ENCODE results near the gene ANTXR2. TPM values are rescaled to one million over a fixed set of nuclear protein-coding genes. Genes with fewer than 3 reads are reported as not detected.

Gene ANTXR2
- total RNA-seq, 1 donor from 2014 or later: 28.3 TPM

GRCh38 chr4:79983431-79983830, 89.6 kb downstream of the ANTXR2 start:
- H3K4me2 ChIP-seq: no peak overlapping the region
- no peaks in the 10 kb centered on the region for H3K9me3 ChIP-seq (ENCODE audit: low read depth)
- no peak for DNase-seq (ENCODE audit: low spot score)
- Mint-ChIP-seq H3K27ac (no peak overlapping the region), H3K36me3 (peaks cover 5% of the 10 kb centered on the region), H3K4me1 (peaks cover 6% of the 10 kb centered on the region), H3K4me3 (no peak overlapping the region), H3K9me3 (peaks cover 6% of the 10 kb centered on the region), H3K27me3 (ENCODE audit: insufficient read depth, low read depth) (peaks cover 2% of the 10 kb centered on the region)
- no peak overlapping the region for H3K4me3 ChIP-seq
- H3K4me1 ChIP-seq: no peaks in the 10 kb centered on the region
- H3K9ac ChIP-seq: no peak overlapping the region
- H3K36me3 ChIP-seq: no peaks in the 10 kb centered on the region
- no peaks in the 10 kb centered on the region for H4K20me1 ChIP-seq (ENCODE audit: low read depth)
- TF ChIP-seq CTCF (IDR thresholded peaks at IDR 0.05): no peak
- TF ChIP-seq EZH2 (IDR thresholded peaks at IDR 0.05): no peak
- TF ChIP-seq EZH2phosphoT487 (IDR thresholded peaks at IDR 0.05): no peak
- H3K79me2 ChIP-seq (ENCODE audit: low read depth): no peaks in the 10 kb centered on the region
- H3F3A ChIP-seq (ENCODE audit: low read depth): no peaks in the 10 kb centered on the region
- H2AFZ ChIP-seq (replicated peaks): no peak overlapping the region
- no peak overlapping the region for H3K27ac ChIP-seq
- H3K27me3 ChIP-seq: no peaks in the 10 kb centered on the region

DNA sequence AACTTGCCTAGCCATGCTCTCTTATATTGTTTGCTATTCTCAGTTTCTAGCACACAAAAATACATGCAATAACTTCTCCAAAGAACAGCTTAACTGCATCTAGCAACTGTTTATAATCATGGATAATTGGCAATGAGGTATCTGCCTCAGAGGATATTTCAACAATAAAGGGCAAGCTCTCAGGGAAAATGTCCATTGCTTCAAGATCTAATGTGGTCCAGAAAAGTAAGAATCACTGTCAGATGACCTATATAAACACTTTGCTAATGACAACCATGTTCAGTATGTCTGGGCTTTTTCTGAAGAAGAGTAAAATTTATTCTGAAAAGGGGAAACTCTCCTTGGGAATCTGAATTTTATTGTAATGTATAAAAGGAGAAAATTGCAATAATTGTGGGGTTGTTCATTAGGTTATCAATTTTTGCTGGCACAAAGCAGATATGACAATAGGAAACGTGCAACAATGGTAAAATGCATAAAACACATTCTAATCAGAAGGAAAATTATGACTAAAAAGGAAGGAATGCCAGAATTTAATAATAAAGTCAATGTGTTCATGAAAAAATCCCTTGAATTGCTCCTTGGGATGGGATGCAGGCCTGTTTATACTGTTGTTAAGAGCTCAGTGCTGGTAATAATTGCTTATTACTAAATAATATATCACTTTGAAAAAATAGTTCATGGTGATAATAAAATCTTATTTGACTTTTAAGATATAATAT, 90.3 kb downstream of the ANTXR2 start:
- Histone ChIP-seq H3K4me2 (no peak overlapping the region), H3K4me3 (no peak overlapping the region), H2AFZ (replicated peaks) (no peak overlapping the region), H3K9me3 (ENCODE audit: low read depth) (no peaks in the 10 kb centered on the region), H3K79me2 (ENCODE audit: low read depth) (no peaks in the 10 kb centered on the region), H4K20me1 (ENCODE audit: low read depth) (no peaks in the 10 kb centered on the region), H3K36me3 (no peaks in the 10 kb centered on the region), H3K9ac (no peak overlapping the region), H3F3A (ENCODE audit: low read depth) (no peaks in the 10 kb centered on the region), H3K4me1 (no peaks in the 10 kb centered on the region), H3K27ac (no peak overlapping the region), H3K27me3 (no peaks in the 10 kb centered on the region)
- no peak overlapping the region for H3K4me3 Mint-ChIP-seq
- no peak for DNase-seq (ENCODE audit: low spot score)
- peaks cover 2% of the 10 kb centered on the region for H3K27me3 Mint-ChIP-seq (ENCODE audit: insufficient read depth, low read depth)
- peaks cover 5% of the 10 kb centered on the region for H3K36me3 Mint-ChIP-seq
- no peak overlapping the region for H3K27ac Mint-ChIP-seq
- peaks cover 6% of the 10 kb centered on the region for H3K4me1 Mint-ChIP-seq
- no peak for TF ChIP-seq CTCF (IDR thresholded peaks at IDR 0.05)
- no peak for TF ChIP-seq EZH2 (IDR thresholded peaks at IDR 0.05)
- no peak for TF ChIP-seq EZH2phosphoT487 (IDR thresholded peaks at IDR 0.05)
- H3K9me3 Mint-ChIP-seq: peaks cover 6% of the 10 kb centered on the region

GRCh38 chr4:79980448-79980847, 92.6 kb downstream of the ANTXR2 start:
- H3K4me1 Mint-ChIP-seq: no peaks in the 10 kb centered on the region
- H3K4me2 ChIP-seq: no peak overlapping the region
- H4K20me1 ChIP-seq (ENCODE audit: low read depth): no peaks in the 10 kb centered on the region
- no peaks in the 10 kb centered on the region for H3K4me1 ChIP-seq
- H3K27me3 Mint-ChIP-seq (ENCODE audit: insufficient read depth, low read depth): peaks cover 2% of the 10 kb centered on the region
- H3K36me3 Mint-ChIP-seq: peaks cover 10% of the 10 kb centered on the region
- H3K4me3 ChIP-seq: no peak overlapping the region
- no peaks in the 10 kb centered on the region for H3K27me3 ChIP-seq
- no peaks in the 10 kb centered on the region for H3K79me2 ChIP-seq (ENCODE audit: low read depth)
- no peak overlapping the region for H3K27ac ChIP-seq
- no peak overlapping the region for H2AFZ ChIP-seq (replicated peaks)
- H3K9me3 ChIP-seq (ENCODE audit: low read depth): no peaks in the 10 kb centered on the region
- no peak overlapping the region for H3K9ac ChIP-seq
- no peaks in the 10 kb centered on the region for H3F3A ChIP-seq (ENCODE audit: low read depth)
- H3K9me3 Mint-ChIP-seq: peaks cover 2% of the 10 kb centered on the region
- TF ChIP-seq CTCF (IDR thresholded peaks at IDR 0.05) (no peak), EZH2 (IDR thresholded peaks at IDR 0.05) (no peak), EZH2phosphoT487 (IDR thresholded peaks at IDR 0.05) (no peak)
- no peaks in the 10 kb centered on the region for H3K36me3 ChIP-seq
- no peak overlapping the region for H3K27ac Mint-ChIP-seq
- H3K4me3 Mint-ChIP-seq: no peak overlapping the region
- DNase-seq (ENCODE audit: low spot score): no peak

Data from neural progenitor cell (in vitro differentiated cells).